GM12878 (cell line): ENCODE results near the gene PITPNC1. TPM values are rescaled to one million over a fixed set of nuclear protein-coding genes. Genes with fewer than 3 reads are reported as not detected.
A peak's percentile ranks its signal among the peaks of the same experiment; 100 is the strongest.

Experiments used
- ATAC-seq: fragments of 200-7000 bp; cut with Tn5 transposase; 3 replicates; pipeline ENCODE4 v1.9.1; 2020; ENCODE audit warnings: mild to moderate bottlenecking, moderate library complexity
- BruUV-seq: library from RNA; stranded (reverse); fragments of 400-500 nt; replicated peaks from 2 replicates; lab custom pipeline; 2021; lab: Mats Ljungman, UMichigan
- CTCF ChIA-PET: fragments of 300-600 bp; sonication (Branson Sonifier 250); formaldehyde crosslinking; extraction: SDS; loops from one replicate; lab custom pipeline; 2021; ENCODE audit warnings: inconsistent platforms; lab: Yijun Ruan, JAX
- POLR2A ChIA-PET: fragments of 350-600 bp; formaldehyde crosslinking; extraction: SDS; loops from one replicate; lab custom pipeline; 2021; ENCODE audit warnings: inconsistent platforms; lab: Charles Lee
- RAD21 ChIA-PET: fragments of 300-600 bp; sonication (Branson Sonifier 250); formaldehyde crosslinking; loops from one replicate; lab custom pipeline; 2023; ENCODE audit warnings: antibody characterized with exemption; ENCODE audit not compliant: unreplicated experiment; lab: Charles Lee
- SMC1A ChIA-PET: fragments of 300-600 bp; sonication (Branson Sonifier 250); formaldehyde crosslinking; loops from one replicate; lab custom pipeline; 2023; ENCODE audit not compliant: unreplicated experiment, uncharacterized antibody; lab: Charles Lee
- DNase-seq: peaks from one replicate; pipeline ENCODE4 v3.0.0-alpha.2; 2011; ENCODE audit warnings: low read depth, low spot score
- FAIRE-seq: peaks from 3 replicates; lab custom pipeline; 2011; peaks lifted over from hg19 to GRCh38; lab: Jason Lieb, UNC
- H2AFZ ChIP-seq: 2 replicates; pipeline ENCODE4 v1.6.0; 2011; ENCODE audit warnings: low read depth, low read length, control low read depth; ENCODE audit not compliant: control insufficient read depth
- H3K27ac ChIP-seq: 2 replicates; pipeline ENCODE4 v1.5.1; 2011; ENCODE audit warnings: control low read depth; ENCODE audit not compliant: control insufficient read depth, insufficient read depth
- H3K27me3 ChIP-seq, 2 experiments: replicated peaks in 1 of 2; 2 replicates each; pipeline versions ENCODE4 v1.6.0 to v1.6.1; 2011; ENCODE audit warnings: low read length in 1 of 2; ENCODE audit not compliant: control insufficient read depth in 2 of 2, insufficient read depth in 2 of 2
- H3K36me3 ChIP-seq, 2 experiments: 2 replicates each; pipeline ENCODE4 v1.5.1; 2011; ENCODE audit warnings: low read length in 1 of 2; ENCODE audit not compliant: control insufficient read depth in 2 of 2, insufficient read depth in 2 of 2
- H3K4me1 ChIP-seq: 2 replicates; pipeline ENCODE4 v1.6.1; 2011; ENCODE audit warnings: mild to moderate bottlenecking, low read length, moderate library complexity, mixed read lengths; ENCODE audit not compliant: control insufficient read depth, insufficient read depth
- H3K4me2 ChIP-seq: 2 replicates; pipeline ENCODE4 v1.6.0; 2011; ENCODE audit warnings: control low read depth; ENCODE audit not compliant: control insufficient read depth, insufficient read depth
- H3K4me3 ChIP-seq: fragments of 200-600 bp; sonication (generic); 2 replicates; pipeline ENCODE4 v1.5.1; 2016
- H3K79me2 ChIP-seq: 2 replicates; pipeline ENCODE4 v1.6.0; 2011; ENCODE audit warnings: low read length; ENCODE audit not compliant: control insufficient read depth, insufficient read depth
- H3K9ac ChIP-seq: 2 replicates; pipeline ENCODE4 v1.8.0; 2011; ENCODE audit warnings: low read length, control low read depth, mixed read lengths; ENCODE audit not compliant: control insufficient read depth, insufficient read depth
- H3K9me3 ChIP-seq: replicated peaks from 3 replicates; pipeline ENCODE4 v1.5.1; 2011; ENCODE audit warnings: mild to moderate bottlenecking, low read length; ENCODE audit not compliant: control insufficient read depth, insufficient read depth
- H4K20me1 ChIP-seq: 2 replicates; pipeline ENCODE4 v1.6.0; 2011; ENCODE audit not compliant: control insufficient read depth, insufficient read depth
- ASH2L ChIP-seq: fragments of 300-600, 200-600 bp; sonication (generic); IDR thresholded peaks from 2 replicates; pipeline ENCODE4 v1.6.1; 2017; ENCODE audit warnings: low read depth, mild to moderate bottlenecking, borderline replicate concordance
- BHLHE40 ChIP-seq, 2 experiments: fragments of 450-650 bp in 1 of 2; IDR thresholded peaks; 2 replicates each; pipeline ENCODE4 v1.6.1; 2011 to 2017; ENCODE audit warnings: low read depth in 2 of 2, borderline replicate concordance in 1 of 2, improper control_type of control experiment in 1 of 2, low read length in 1 of 2, mild to moderate bottlenecking in 1 of 2
- DPF2 ChIP-seq: fragments of 450-650 bp; IDR thresholded peaks from 2 replicates; pipeline ENCODE4 v1.6.1; 2017; ENCODE audit warnings: mild to moderate bottlenecking
- FOXK2 ChIP-seq: fragments of 450-650 bp; IDR thresholded peaks from 2 replicates; pipeline ENCODE4 v1.6.1; 2017; ENCODE audit warnings: mild to moderate bottlenecking, moderate library complexity
- IRF4 ChIP-seq: IDR thresholded peaks from 2 replicates; pipeline ENCODE4 v1.6.1; 2011; ENCODE audit warnings: low read depth, low read length
- JUNB ChIP-seq: IDR thresholded peaks from 2 replicates; pipeline ENCODE4 v1.6.1; 2016; ENCODE audit warnings: antibody characterized with exemption, mild to moderate bottlenecking
- NBN ChIP-seq: fragments of 450-650 bp; IDR thresholded peaks from 2 replicates; pipeline ENCODE4 v1.6.1; 2016
- NFIC ChIP-seq: IDR thresholded peaks from 2 replicates; pipeline ENCODE4 v1.6.1; 2012; ENCODE audit warnings: low read depth, mild to moderate bottlenecking, inconsistent platforms, low read length, moderate library complexity
- NFYA ChIP-seq: IDR thresholded peaks from 2 replicates; pipeline ENCODE4 v1.6.1; 2011; ENCODE audit warnings: low read depth, mild to moderate bottlenecking, low read length, improper control_type of control experiment, borderline replicate concordance
- RAD21 ChIP-seq: IDR thresholded peaks from 2 replicates; pipeline ENCODE4 v1.6.1; 2011; ENCODE audit warnings: mild to moderate bottlenecking, low read depth, low read length, moderate library complexity; ENCODE audit not compliant: insufficient read depth
- RAD51 ChIP-seq: fragments of 450-650 bp; IDR thresholded peaks from 2 replicates; pipeline ENCODE4 v1.6.1; 2016; ENCODE audit warnings: moderate library complexity, mild to moderate bottlenecking, inconsistent platforms
- SRF ChIP-seq, 2 experiments: IDR thresholded peaks; 2 replicates each; pipeline ENCODE4 v1.6.1; 2011; ENCODE audit warnings: low read depth in 2 of 2, low read length in 2 of 2, mild to moderate bottlenecking in 1 of 2, moderate library complexity in 1 of 2
- WGBS: methylation state at CpG from one replicate; pipeline ENCODE4 v1.1.6; 2016; ENCODE audit warnings: low lambda C conversion rate; ENCODE audit not compliant: insufficient replicate concordance, insufficient coverage; ENCODE audit errors: missing lambda C conversion rate; 5-methylcytosine and 5-hydroxymethylcytosine counted together
- in situ Hi-C: fragments of 300-500 bp; cut with MboI; formaldehyde crosslinking; loops from 9 replicates; pipeline ENCODE4 v1.14.3; 2018; ENCODE audit warnings: mixed read lengths
- intact Hi-C: fragments of 100-400 bp; cut with micrococcal nuclease; formaldehyde crosslinking; loops from one replicate; pipeline ENCODE4 v1.14.2; 2022; ENCODE audit not compliant: unreplicated experiment
- polyA plus RNA-seq, 11 experiments: library from polyadenylated mRNA; depleted of rRNA in 4 of 11; unstranded in 6 of 11; stranded (reverse) in 5 of 11; fragments of >200 nt; fragmentation: Nextera tagmentation in 4 of 11; fragmentation: Illumina TruSeq in 1 of 11; extraction: Ambion mirVana in 4 of 11; extraction: Trizol in 1 of 11; gene quantifications; 1 replicate in 1 of 11; 2 replicates in 10 of 11; pipeline versions ENCODE4 v1.2.1 to v1.2.3, GENCODE V29; 2011 to 2016; ENCODE audit warnings: inconsistent platforms in 2 of 11, missing spikeins in 2 of 11, low read depth in 1 of 11
- total RNA-seq, 4 experiments: library from RNA; depleted of rRNA in 3 of 4; stranded (reverse); fragments of >200 nt in 3 of 4; fragmentation: Illumina TruSeq in 1 of 4; extraction: Trizol in 1 of 4; gene quantifications; 2 replicates each; pipeline versions ENCODE4 v1.2.1 to v1.2.3, GENCODE V29; 2013 to 2021
- TF ChIP-seq, protein P1 (sequence below), 3 experiments: IDR thresholded peaks in 2 of 3; conservative IDR thresholded peaks in 1 of 3; 2 replicates each; pipeline ENCODE4 v1.5.1; 2011; ENCODE audit warnings: low read depth in 3 of 3, low read length in 3 of 3, mild to moderate bottlenecking in 3 of 3, control low read depth in 2 of 3, moderate library complexity in 2 of 3, inconsistent platforms in 1 of 3, mixed read lengths in 1 of 3; ENCODE audit not compliant: control insufficient read depth in 2 of 3, insufficient read depth in 1 of 3; ENCODE audit errors: extremely low read depth in 1 of 3

The PITPNC1 gene
- total and polyA plus RNA-seq, 10 of the 15 experiments (the other 5 are each of a cell fraction or from before 2014, with no cell fraction given): 12.2 to 62.4 (median 47.3) TPM

DNA sequence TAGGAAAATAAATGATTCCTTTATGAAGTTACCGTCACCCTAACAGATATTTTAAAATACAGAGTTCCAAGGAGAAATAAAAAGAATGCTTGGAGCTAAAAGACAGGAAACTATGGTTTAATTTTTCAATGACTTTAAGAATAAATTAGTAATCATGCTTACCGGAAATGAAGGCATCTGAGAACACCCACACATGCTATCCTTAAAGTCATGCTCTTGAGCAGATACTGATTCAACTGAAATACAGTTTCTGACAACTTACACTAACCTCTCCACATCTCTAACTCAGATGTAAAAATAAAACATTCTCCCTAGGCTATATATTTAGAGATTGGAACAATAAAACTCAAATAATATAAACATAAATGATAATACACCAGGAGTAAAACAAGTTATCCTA is 18.5 kb upstream of the PITPNC1 start:
- WGBS: 47% methylated on average over 2 of the region's 2 CpGs

DNA sequence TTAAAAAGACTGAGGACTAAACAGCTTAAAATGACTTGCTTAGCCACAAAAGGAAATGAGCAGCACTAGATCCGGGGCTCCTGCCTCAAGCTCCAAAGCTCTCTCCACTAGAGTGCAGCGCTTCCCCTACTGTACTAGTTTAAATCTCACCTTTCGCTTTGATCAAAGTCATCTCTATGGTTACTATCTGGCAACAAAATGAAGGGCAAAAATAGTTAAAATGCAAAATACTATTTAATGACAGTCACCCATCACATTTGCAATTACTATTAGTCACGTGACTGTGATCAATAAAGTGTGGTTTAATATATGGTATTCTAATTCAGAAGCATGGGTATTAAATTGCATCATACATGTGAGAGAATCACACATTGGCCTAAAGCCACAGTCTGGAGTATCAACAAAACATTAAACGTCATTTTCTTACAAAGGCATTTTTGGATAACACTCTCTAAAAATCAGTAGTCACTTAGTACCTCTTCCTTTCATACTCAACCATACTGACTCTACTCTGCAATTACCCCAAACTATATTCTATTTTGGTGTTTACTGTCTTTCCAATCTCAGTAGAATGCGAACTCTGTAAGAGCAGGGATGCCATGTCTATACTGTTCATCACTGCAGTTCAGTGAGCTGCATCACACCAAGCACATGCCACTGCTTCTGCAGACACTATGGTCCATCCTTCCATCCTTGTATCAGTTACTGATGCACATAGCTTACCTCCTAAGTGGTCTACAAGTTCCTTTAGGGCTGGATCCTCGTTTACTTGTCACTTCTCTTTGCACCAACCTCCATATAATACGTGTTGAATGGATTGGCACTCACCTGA is 16.9 kb upstream of the PITPNC1 start:
- peak; percentile 72 for ATAC-seq

More for the DNA sequence above, 18.5 kb upstream of the PITPNC1 start:
- Histone ChIP-seq H3K4me2 (0 out of 2 replicates have a peak overlapping the region, but pooled peaks have one; percentile 55), H4K20me1 (0 out of 2 replicates have a peak, but pooled peaks cover 6% of the 10 kb centered on the region), H3K4me1 (peaks cover 10% of the 10 kb centered on the region), H3K27me3 (no peaks in the 10 kb centered on the region), H2AFZ (no peak overlapping the region), H3K9me3 (no peaks in the 10 kb centered on the region), H3K27ac (peak overlapping the region; percentile 33; the same call in 1 of the 2 replicates), H3K36me3 (peaks cover 2 to 43% of the 10 kb centered on the region in 2 experiments), H3K9ac (no peak overlapping the region), H3K79me2 (peaks cover 57% of the 10 kb centered on the region), H3K4me3 (no peak overlapping the region)
- CTCF ChIA-PET: interaction anchor here (0.6 to 2.9 kb wide), 4 partner anchors 18 to 117 kb away, joined by 3 to 8 read pairs (median 3); no protein-coding TSS in a partner anchor
- FAIRE-seq (peak; percentile 57), ATAC-seq (peak; percentile 43; the same call in 2 of the 3 replicates), DNase-seq (no peak)
- SMC1A ChIA-PET: interaction anchor here (2.2 kb wide), 1 partner anchor 17 kb away, joined by 9 read pairs; no protein-coding TSS in a partner anchor
- TF ChIP-seq IRF4 (no peak), FOXK2 (no peak), DPF2 (no peak), ASH2L (no peak), NFYA (no peak)
- intact Hi-C loops (no loop called here), in situ Hi-C loops (no loop called here)
- POLR2A ChIA-PET: interaction anchor here (0.5 to 0.7 kb wide), 5 partner anchors 109 to 428 kb away, joined by 4 to 6 read pairs (median 5); no protein-coding TSS in a partner anchor
- RAD21 ChIA-PET: interaction anchor here (0.6 kb wide), 1 partner anchor 65 kb away, joined by 6 read pairs; no protein-coding TSS in a partner anchor
- no TSS peak for BruUV-seq

More for the DNA sequence above, 16.9 kb upstream of the PITPNC1 start:
- H3K36me3 ChIP-seq: peaks cover 0 to 32% of the 10 kb centered on the region in 2 experiments; a peak in 3 of 4 replicates
- ChIA-PET POLR2A (no interaction called here), CTCF (interaction anchor here (0.6 to 2.9 kb wide), 9 partner anchors 8 to 357 kb away, joined by 3 to 8 read pairs (median 4); partner anchors contain the start of gene NOL11), SMC1A (interaction anchor here (0.7 to 2.2 kb wide), 5 partner anchors 9 to 269 kb away, joined by 3 to 9 read pairs (median 4); no protein-coding TSS in a partner anchor), RAD21 (interaction anchor here (0.6 to 1.7 kb wide), 4 partner anchors 8 to 243 kb away, joined by 3 read pairs; no protein-coding TSS in a partner anchor)
- in situ Hi-C loops (loop anchor here (10.0 kb wide), 2 partner anchors 415 to 555 kb away; no protein-coding TSS in a partner anchor), intact Hi-C loops (no loop called here)
- WGBS: 36% methylated on average over 8 of the region's 8 CpGs
- no peak for DNase-seq
- H2AFZ ChIP-seq: no peak overlapping the region
- FAIRE-seq: peak; percentile 57
- H4K20me1 ChIP-seq: 0 out of 2 replicates have a peak, but pooled peaks cover 6% of the 10 kb centered on the region
- H3K4me2 ChIP-seq: peak overlapping the region; percentile 39; the same call in 1 of the 2 replicates
- H3K9me3 ChIP-seq: no peaks in the 10 kb centered on the region
- H3K4me3 ChIP-seq: no peak overlapping the region
- BruUV-seq: TSS peak; percentile 8
- H3K9ac ChIP-seq: no peak overlapping the region
- H3K79me2 ChIP-seq: peaks cover 73% of the 10 kb centered on the region
- TF ChIP-seq SRF (IDR thresholded peaks at IDR 0.05; ENCODE audit: low read depth in 2 of 2, low read length in 2 of 2): peak in 1 of 2 experiments; percentile 75; a peak in 3 of 4 replicates
- TF ChIP-seq NBN: no peak
- TF ChIP-seq RAD21: peak; percentile 46
- TF ChIP-seq NFIC: no peak
- TF ChIP-seq, protein P1, sequence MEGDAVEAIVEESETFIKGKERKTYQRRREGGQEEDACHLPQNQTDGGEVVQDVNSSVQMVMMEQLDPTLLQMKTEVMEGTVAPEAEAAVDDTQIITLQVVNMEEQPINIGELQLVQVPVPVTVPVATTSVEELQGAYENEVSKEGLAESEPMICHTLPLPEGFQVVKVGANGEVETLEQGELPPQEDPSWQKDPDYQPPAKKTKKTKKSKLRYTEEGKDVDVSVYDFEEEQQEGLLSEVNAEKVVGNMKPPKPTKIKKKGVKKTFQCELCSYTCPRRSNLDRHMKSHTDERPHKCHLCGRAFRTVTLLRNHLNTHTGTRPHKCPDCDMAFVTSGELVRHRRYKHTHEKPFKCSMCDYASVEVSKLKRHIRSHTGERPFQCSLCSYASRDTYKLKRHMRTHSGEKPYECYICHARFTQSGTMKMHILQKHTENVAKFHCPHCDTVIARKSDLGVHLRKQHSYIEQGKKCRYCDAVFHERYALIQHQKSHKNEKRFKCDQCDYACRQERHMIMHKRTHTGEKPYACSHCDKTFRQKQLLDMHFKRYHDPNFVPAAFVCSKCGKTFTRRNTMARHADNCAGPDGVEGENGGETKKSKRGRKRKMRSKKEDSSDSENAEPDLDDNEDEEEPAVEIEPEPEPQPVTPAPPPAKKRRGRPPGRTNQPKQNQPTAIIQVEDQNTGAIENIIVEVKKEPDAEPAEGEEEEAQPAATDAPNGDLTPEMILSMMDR (IDR thresholded peaks at IDR 0.05 in 2 of 3, conservative IDR thresholded peaks at IDR 0.05 in 1 of 3; ENCODE audit: control insufficient read depth in 2 of 3, extremely low read depth in 1 of 3, insufficient read depth in 1 of 3, low read depth in 3 of 3, low read length in 3 of 3): peak; percentile 33 to 52 (median 40); a peak in 5 of 6 replicates
- TF ChIP-seq JUNB: no peak
- peak; percentile 88 for TF ChIP-seq RAD51
- peak; percentile 11 to 73; a peak in 2 of 4 replicates for TF ChIP-seq BHLHE40 (IDR thresholded peaks at IDR 0.05; ENCODE audit: borderline replicate concordance in 1 of 2, low read depth in 2 of 2, low read length in 1 of 2)
- H3K27me3 ChIP-seq: no peaks in the 10 kb centered on the region
- peaks cover 10% of the 10 kb centered on the region for H3K4me1 ChIP-seq
- H3K27ac ChIP-seq: no peak overlapping the region
